ENCODE data around the gene ADAMTSL3. TPM values are rescaled to one million over a fixed set of nuclear protein-coding genes. Genes with fewer than 3 reads are reported as not detected.
"Not testable (repeated sequence)": the region's sequence is repeated elsewhere in the genome, so short reads cannot be mapped to it uniquely, and the experiment has no call there.

Gene ADAMTSL3
- total and polyA plus RNA-seq, 9 donors, result 26.2 to 63.2 (median 40.8) TPM

DNA sequence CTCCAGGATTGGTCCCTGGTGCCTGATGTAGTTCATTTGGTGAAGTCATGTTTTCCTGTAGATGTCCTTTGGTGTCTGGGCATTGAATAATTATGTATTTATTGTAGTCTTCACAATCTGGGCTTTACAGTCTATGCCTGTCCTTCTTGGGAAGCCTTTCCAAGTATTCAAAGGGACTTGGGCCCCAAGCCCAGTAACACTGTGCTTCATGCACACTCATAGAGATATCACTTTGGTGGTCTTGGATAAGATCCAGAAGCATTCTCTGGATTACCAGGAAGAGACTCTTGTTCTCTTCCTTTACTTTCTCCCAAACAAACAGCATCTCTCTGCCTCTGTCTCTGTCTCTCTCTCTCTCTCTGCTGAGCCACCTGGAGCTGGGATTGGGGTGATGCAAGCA is 300.6 kb downstream of the ADAMTSL3 start:
- H3K27me3 ChIP-seq (ENCODE audit: control insufficient read depth, insufficient read depth, low read length), result no peaks in the 10 kb centered on the region
- no peak for DNase-seq
- peaks cover 11% of the 10 kb centered on the region for H3K36me3 ChIP-seq (ENCODE audit: control insufficient read depth, insufficient read depth, low read length)
- H3K4me1 ChIP-seq (ENCODE audit: control insufficient read depth, insufficient read depth, low read length), result no peaks in the 10 kb centered on the region
- no peak overlapping the region for H3K27ac ChIP-seq (ENCODE audit: low read length)
- no peak overlapping the region for H3K4me3 ChIP-seq (ENCODE audit: low read length)
- H3K9me3 ChIP-seq (replicated peaks; ENCODE audit: control insufficient read depth, low read depth, low read length), result no peaks in the 10 kb centered on the region

- no peaks in the 10 kb centered on the region for H3K9me3 ChIP-seq (replicated peaks; ENCODE audit: control insufficient read depth, low read depth, low read length)
- H3K4me3 ChIP-seq (ENCODE audit: low read length), result no peak overlapping the region
- H3K4me1 ChIP-seq (ENCODE audit: control insufficient read depth, insufficient read depth, low read length), result peaks cover 3% of the 10 kb centered on the region
- H3K27me3 ChIP-seq (ENCODE audit: control insufficient read depth, insufficient read depth, low read length), result no peaks in the 10 kb centered on the region
- H3K36me3 ChIP-seq (ENCODE audit: control insufficient read depth, insufficient read depth, low read length), result peaks cover 14% of the 10 kb centered on the region
- 89% methylated on average over 1 of the region's 1 CpG for WGBS (ENCODE audit: insufficient coverage)
- no peak for DNase-seq
- H3K27ac ChIP-seq (ENCODE audit: low read length), result no peak overlapping the region
Observed at GRCh38 chr15:83955806-83956265, 301.9 kb downstream of the ADAMTSL3 start.

DNA sequence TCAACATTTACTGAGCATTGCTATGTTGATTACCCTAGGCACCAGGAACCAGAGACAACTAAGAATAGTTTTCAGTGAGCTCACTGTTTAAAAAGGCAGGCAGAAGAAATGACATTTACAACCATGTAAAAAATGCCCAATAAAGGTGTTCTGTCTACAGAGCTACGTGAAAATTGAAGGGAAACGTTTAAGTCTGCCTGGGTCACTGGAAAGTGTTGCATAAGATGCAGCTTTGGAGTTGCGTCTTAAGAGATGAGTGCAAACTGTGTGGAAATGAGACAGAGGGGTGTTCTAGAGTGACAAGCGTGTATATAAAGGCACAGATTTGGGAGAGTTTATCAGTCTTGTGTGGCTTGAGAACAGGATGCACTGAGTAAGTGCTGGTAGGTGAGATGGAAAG is 303.0 kb downstream of the ADAMTSL3 start:
- H3K27me3 ChIP-seq (ENCODE audit: control insufficient read depth, insufficient read depth, low read length), result no peaks in the 10 kb centered on the region
- no peak overlapping the region for H3K27ac ChIP-seq (ENCODE audit: low read length)
- H3K9me3 ChIP-seq (replicated peaks; ENCODE audit: control insufficient read depth, low read depth, low read length), result no peaks in the 10 kb centered on the region
- WGBS (ENCODE audit: insufficient coverage), result 88% methylated on average over 4 of the region's 4 CpGs
- H3K4me3 ChIP-seq (ENCODE audit: low read length), result no peak overlapping the region
- no peak for DNase-seq
- H3K36me3 ChIP-seq (ENCODE audit: control insufficient read depth, insufficient read depth, low read length), result peaks cover 14% of the 10 kb centered on the region
- peaks cover 3% of the 10 kb centered on the region for H3K4me1 ChIP-seq (ENCODE audit: control insufficient read depth, insufficient read depth, low read length)

DNA sequence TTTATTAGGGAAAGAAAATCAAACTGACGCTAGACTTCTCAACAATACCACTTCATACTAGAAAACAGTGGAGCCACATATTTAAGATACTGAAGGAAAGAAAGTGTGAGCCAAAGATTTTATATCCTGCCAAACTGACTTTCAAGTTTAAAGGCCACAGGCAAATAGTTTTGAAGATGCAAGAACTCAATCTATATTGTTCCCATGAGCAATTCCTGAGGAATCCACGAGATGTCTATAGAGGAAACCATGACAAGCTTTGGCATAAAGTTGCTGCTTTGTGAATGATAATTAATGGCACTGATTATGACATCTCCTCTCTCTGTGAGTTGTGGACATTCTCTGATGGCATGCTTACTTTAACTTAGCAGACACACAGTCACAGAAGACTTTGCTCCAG is 305.6 kb downstream of the ADAMTSL3 start:
- Histone ChIP-seq H3K27ac (ENCODE audit: low read length) (no peak overlapping the region), H3K27me3 (ENCODE audit: control insufficient read depth, insufficient read depth, low read length) (no peaks in the 10 kb centered on the region), H3K36me3 (ENCODE audit: control insufficient read depth, insufficient read depth, low read length) (peaks cover 16% of the 10 kb centered on the region), H3K4me1 (ENCODE audit: control insufficient read depth, insufficient read depth, low read length) (peaks cover 3% of the 10 kb centered on the region), H3K4me3 (ENCODE audit: low read length) (no peak overlapping the region), H3K9me3 (replicated peaks; ENCODE audit: control insufficient read depth, low read depth, low read length) (peaks cover 5% of the 10 kb centered on the region)
- WGBS (ENCODE audit: insufficient coverage), result no CpG with 5 or more reads among the region's 2 CpGs
- no peak for DNase-seq

- no peak overlapping the region for H3K4me3 ChIP-seq (ENCODE audit: low read length)
- 69% methylated on average over 3 of the region's 6 CpGs for WGBS (ENCODE audit: insufficient coverage)
- H3K27me3 ChIP-seq (ENCODE audit: control insufficient read depth, insufficient read depth, low read length), result no peaks in the 10 kb centered on the region
- peaks cover 11% of the 10 kb centered on the region for H3K36me3 ChIP-seq (ENCODE audit: control insufficient read depth, insufficient read depth, low read length)
- no peak for DNase-seq
- peaks cover 7% of the 10 kb centered on the region for H3K9me3 ChIP-seq (replicated peaks; ENCODE audit: control insufficient read depth, low read depth, low read length)
- H3K4me1 ChIP-seq (ENCODE audit: control insufficient read depth, insufficient read depth, low read length), result peaks cover 3% of the 10 kb centered on the region
- H3K27ac ChIP-seq (ENCODE audit: low read length), result no peak overlapping the region
Observed at GRCh38 chr15:83960192-83960829, 306.4 kb downstream of the ADAMTSL3 start.

- H3K27ac ChIP-seq (ENCODE audit: low read length), result no peak overlapping the region
- no peak overlapping the region for H3K4me3 ChIP-seq (ENCODE audit: low read length)
- H3K9me3 ChIP-seq (replicated peaks; ENCODE audit: control insufficient read depth, low read depth, low read length), result peaks cover 7% of the 10 kb centered on the region
- H3K27me3 ChIP-seq (ENCODE audit: control insufficient read depth, insufficient read depth, low read length), result no peaks in the 10 kb centered on the region
- 100% methylated on average over 2 of the region's 3 CpGs for WGBS (ENCODE audit: insufficient coverage)
- H3K4me1 ChIP-seq (ENCODE audit: control insufficient read depth, insufficient read depth, low read length), result peaks cover 3% of the 10 kb centered on the region
- H3K36me3 ChIP-seq (ENCODE audit: control insufficient read depth, insufficient read depth, low read length), result peaks cover 9% of the 10 kb centered on the region
- DNase-seq, result no peak
Observed at GRCh38 chr15:83961311-83961710, 307.4 kb downstream of the ADAMTSL3 start.

DNA sequence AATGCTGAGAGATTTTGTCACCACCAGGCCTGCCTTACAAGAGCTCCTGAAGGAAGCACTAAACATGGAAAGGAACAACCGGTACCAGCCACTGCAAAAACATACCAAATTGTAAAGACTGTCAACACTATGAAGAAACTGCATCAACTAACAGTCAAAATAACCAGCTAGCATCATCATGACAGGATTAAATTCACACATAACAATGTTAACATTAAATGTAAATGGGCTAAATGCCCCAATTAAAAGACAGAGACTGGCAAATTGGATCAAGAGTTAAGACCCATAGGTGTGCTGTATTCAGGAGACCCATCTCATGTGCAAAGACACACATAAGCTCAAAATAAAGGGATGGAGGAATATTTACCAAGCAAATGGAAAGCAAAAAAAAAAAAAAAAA is 311.0 kb downstream of the ADAMTSL3 start:
- not testable (repeated sequence) for H3K9me3 ChIP-seq (replicated peaks; ENCODE audit: control insufficient read depth, low read depth, low read length); H3K4me3 ChIP-seq (ENCODE audit: low read length); H3K27ac ChIP-seq (ENCODE audit: low read length); H3K27me3 ChIP-seq (ENCODE audit: control insufficient read depth, insufficient read depth, low read length); DNase-seq; H3K4me1 ChIP-seq (ENCODE audit: control insufficient read depth, insufficient read depth, low read length); H3K36me3 ChIP-seq (ENCODE audit: control insufficient read depth, insufficient read depth, low read length)
- no CpG with 5 or more reads among the region's 1 CpG for WGBS (ENCODE audit: insufficient coverage)

DNA sequence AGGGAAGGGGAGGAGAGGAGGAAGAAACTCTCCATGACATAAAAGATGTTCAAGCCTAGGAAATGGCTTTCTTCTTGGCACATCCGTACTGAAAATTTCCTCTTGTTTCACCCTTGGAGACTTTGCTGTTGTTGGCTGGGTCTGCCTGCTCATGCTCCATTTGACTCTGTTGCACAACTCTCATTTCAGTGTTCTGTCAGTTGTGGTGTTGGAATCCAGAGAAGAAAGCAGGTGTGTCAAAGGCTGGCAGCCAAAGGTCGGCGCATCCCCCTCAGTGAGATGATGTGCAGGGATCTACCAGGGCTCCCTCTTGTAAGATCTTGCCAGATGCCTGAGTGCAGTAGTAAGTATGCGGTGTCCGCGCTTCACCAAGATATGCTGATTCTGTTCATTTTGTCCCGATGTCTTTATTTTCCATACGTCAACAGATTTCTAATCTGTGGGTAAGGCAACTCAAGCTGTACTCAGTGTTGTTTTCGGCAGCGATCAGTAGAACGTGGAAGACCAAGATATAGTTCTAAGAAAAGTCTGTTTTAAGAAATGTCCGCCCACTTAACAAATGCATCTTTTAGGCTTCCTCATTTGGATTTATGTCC is 316.5 kb downstream of the ADAMTSL3 start:
- Histone ChIP-seq H3K36me3 (ENCODE audit: control insufficient read depth, insufficient read depth, low read length) (peaks cover 3% of the 10 kb centered on the region), H3K4me3 (ENCODE audit: low read length) (no peak overlapping the region), H3K27ac (ENCODE audit: low read length) (peak overlapping the region; percentile 31), H3K9me3 (replicated peaks; ENCODE audit: control insufficient read depth, low read depth, low read length) (peaks cover 2% of the 10 kb centered on the region), H3K4me1 (ENCODE audit: control insufficient read depth, insufficient read depth, low read length) (no peaks in the 10 kb centered on the region), H3K27me3 (ENCODE audit: control insufficient read depth, insufficient read depth, low read length) (no peaks in the 10 kb centered on the region)
- WGBS (ENCODE audit: insufficient coverage), result 59% methylated on average over 6 of the region's 12 CpGs
- DNase-seq, result peak; percentile 90

- WGBS (ENCODE audit: insufficient coverage), result 60% methylated on average over 2 of the region's 3 CpGs
Observed at GRCh38 chr15:83971992-83972391, 318.1 kb downstream of the ADAMTSL3 start.

DNA sequence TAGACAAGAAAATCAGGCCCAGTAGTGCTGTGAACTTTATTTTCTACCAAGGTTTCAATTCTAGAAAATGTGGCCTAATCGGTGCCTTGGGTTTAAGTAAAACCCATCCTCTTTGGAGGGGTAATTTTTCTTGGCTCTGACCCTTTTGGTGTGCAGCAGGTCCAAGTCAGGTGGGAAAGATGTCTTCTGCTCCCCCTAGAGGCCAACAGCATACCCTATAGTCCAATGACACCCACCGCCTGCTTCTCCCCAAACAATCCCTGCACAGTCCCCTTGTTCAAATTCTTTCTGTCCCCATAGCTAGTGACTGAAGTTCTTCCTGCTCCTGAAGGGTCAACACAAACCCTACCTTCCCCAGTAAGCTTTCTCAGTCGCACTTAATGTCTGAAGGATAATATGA is 319.9 kb downstream of the ADAMTSL3 start:
- H3K36me3 ChIP-seq (ENCODE audit: control insufficient read depth, insufficient read depth, low read length), result peaks cover 9% of the 10 kb centered on the region
- H3K4me3 ChIP-seq (ENCODE audit: low read length), result no peak overlapping the region
- peaks cover 18% of the 10 kb centered on the region for H3K9me3 ChIP-seq (replicated peaks; ENCODE audit: control insufficient read depth, low read depth, low read length)
- no peaks in the 10 kb centered on the region for H3K4me1 ChIP-seq (ENCODE audit: control insufficient read depth, insufficient read depth, low read length)
- DNase-seq, result no peak
- no peak overlapping the region for H3K27ac ChIP-seq (ENCODE audit: low read length)
- WGBS (ENCODE audit: insufficient coverage), result 83% methylated on average over 1 of the region's 3 CpGs
- H3K27me3 ChIP-seq (ENCODE audit: control insufficient read depth, insufficient read depth, low read length), result no peaks in the 10 kb centered on the region

More at GRCh38 chr15:83971992-83972391, 318.1 kb downstream of the ADAMTSL3 start:
- no peaks in the 10 kb centered on the region for H3K4me1 ChIP-seq (ENCODE audit: control insufficient read depth, insufficient read depth, low read length)
- peak; percentile 50 for DNase-seq
- no peak overlapping the region for H3K4me3 ChIP-seq (ENCODE audit: low read length)
- no peak overlapping the region for H3K27ac ChIP-seq (ENCODE audit: low read length)
- peaks cover 14% of the 10 kb centered on the region for H3K9me3 ChIP-seq (replicated peaks; ENCODE audit: control insufficient read depth, low read depth, low read length)
- peaks cover 4% of the 10 kb centered on the region for H3K36me3 ChIP-seq (ENCODE audit: control insufficient read depth, insufficient read depth, low read length)
- no peaks in the 10 kb centered on the region for H3K27me3 ChIP-seq (ENCODE audit: control insufficient read depth, insufficient read depth, low read length)

All from muscle of leg (tissue), 11 donors.